Fibroblast of villous mesenchyme (primary cell): Measurements from ENCODE around the gene KIRREL3. TPM values are rescaled to one million over a fixed set of nuclear protein-coding genes. Genes with fewer than 3 reads are reported as not detected.
A peak's percentile ranks its signal among the peaks of the same experiment; 100 is the strongest.

Experiments
- DNase-seq: peaks from one replicate; pipeline ENCODE4 v3.0.0-alpha.2; 2010; ENCODE audit warnings: low read depth
- H3K4me3 ChIP-seq: 2 replicates; pipeline ENCODE4 v1.5.1; 2011; ENCODE audit warnings: low read depth, mild to moderate bottlenecking, low read length
- CTCF ChIP-seq: IDR thresholded peaks from 2 replicates; pipeline ENCODE4 v1.5.1; 2012; ENCODE audit warnings: low read depth, mild to moderate bottlenecking, low read length; ENCODE audit not compliant: insufficient read depth
- total RNA-seq: library from RNA; depleted of rRNA; stranded (reverse); fragments of >200 nt; gene quantifications from 2 replicates; pipeline ENCODE4 v1.2.3, GENCODE V29; 2012

Gene KIRREL3
- 5.2 and 9.9 TPM in 2 replicates for total RNA-seq

GRCh38 chr11:127000291-127000968 is at the start of gene KIRREL3:
TSS of gene KIRREL3 (minus strand) at chr11:127000770.
- peak within 1 kb of the TSS; percentile 57 for H3K4me3 ChIP-seq
- DNase-seq, result no peak
- TF ChIP-seq CTCF, result no peak

- no peak for TF ChIP-seq CTCF
- no peak for DNase-seq
- H3K4me3 ChIP-seq, result no peak overlapping the region
These were observed 49.6 kb upstream of the KIRREL3 start for GRCh38 chr11:127050186-127050585.

GRCh38 chr11:127049486-127049885 is 48.9 kb upstream of the KIRREL3 start:
- no peak for DNase-seq
- TF ChIP-seq CTCF, result no peak
- no peak overlapping the region for H3K4me3 ChIP-seq

GRCh38 chr11:127044535-127044934 is 44.0 kb upstream of the KIRREL3 start:
- no peak for DNase-seq

GRCh38 chr11:127042445-127042844 is 41.9 kb upstream of the KIRREL3 start:
- TF ChIP-seq CTCF, result no peak
- no peak overlapping the region for H3K4me3 ChIP-seq
- peak; percentile 29 for DNase-seq

More at GRCh38 chr11:127044535-127044934, 44.0 kb upstream of the KIRREL3 start:
- no peak overlapping the region for H3K4me3 ChIP-seq
- TF ChIP-seq CTCF, result no peak

- no peak overlapping the region for H3K4me3 ChIP-seq
- DNase-seq, result no peak
- TF ChIP-seq CTCF, result no peak
These were observed 39.0 kb upstream of the KIRREL3 start for GRCh38 chr11:127039591-127039990.

GRCh38 chr11:127037596-127037995 is 37.0 kb upstream of the KIRREL3 start:
- DNase-seq, result no peak
- TF ChIP-seq CTCF, result no peak
- H3K4me3 ChIP-seq, result no peak overlapping the region
